ENCODE data around the gene METTL1.
A peak's percentile ranks its signal among the peaks of the same experiment; 100 is the strongest.

Gene METTL1

DNA sequence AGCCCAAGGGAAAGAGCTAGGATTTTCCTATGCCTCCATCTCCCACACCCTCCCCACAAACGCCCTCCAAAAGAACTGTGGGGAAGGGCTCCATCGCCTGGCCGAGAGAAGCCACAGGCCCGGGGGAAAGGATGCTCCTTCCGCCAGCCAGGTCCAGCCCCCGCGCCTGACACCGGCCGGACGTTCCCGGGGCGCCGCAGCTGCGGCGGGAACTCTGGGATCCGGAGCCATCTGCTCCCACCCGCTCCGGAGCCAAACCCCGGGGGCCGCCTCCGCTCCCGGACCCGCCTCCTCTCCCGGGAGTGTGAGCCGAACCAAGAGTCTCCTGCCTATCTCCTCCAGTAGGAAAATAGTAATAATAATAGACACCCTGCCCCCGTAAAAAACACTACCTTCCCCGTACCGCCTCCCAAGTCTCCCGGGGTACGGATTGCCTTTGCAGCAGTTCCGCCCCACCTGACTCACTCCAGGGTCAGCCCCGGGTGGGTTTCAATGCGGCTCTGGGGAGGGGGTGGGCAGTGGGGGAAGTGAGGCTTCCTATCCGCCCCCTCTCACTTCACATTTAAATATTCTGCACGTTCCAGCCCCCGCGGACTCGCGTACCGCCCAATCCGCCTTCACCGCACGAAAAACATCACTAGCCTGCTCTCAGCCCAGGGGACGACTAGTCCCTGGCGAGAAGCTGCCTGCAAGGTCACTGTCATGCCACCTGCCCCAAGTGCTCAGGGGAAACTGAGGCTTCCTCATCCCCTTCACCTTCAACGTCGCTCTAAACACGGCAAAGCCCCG lies 35.8 kb downstream of the METTL1 start:
- peak; percentile 50 for DNase-seq

DNA sequence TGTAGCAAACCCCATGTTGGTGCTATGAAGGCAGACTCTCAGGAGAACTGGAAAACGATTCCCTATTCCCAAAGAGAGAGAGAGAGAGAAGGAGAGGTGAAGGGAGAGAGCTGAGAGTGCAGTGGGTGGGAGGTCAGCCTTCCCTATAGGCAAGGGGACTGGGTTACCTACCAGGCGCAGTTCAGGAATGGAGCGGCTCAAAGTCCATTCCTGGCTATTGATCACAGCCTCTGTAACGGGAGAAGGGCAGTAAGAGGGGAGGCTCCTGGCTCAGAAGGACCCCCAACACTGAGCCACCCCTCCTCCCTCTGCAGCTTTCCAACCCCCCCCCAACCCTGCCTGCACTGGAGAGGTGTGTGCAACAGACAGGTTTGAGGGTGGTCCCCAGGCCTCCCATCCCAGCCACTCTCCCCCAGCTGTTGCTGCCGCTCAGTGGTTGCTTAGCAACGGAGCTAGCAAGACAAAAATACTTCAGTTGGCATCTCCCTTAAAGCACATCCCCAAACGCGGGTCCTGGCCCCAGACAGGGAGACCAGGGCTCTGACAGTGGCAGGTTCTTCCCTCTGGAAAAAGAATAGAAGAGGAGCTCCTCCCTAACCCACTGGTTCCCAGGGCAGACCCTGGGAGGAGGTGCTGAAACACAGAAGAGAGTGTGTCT lies 36.6 kb downstream of the METTL1 start:
- no peak for DNase-seq

GRCh38 chr12:57734591-57734990 lies 37.3 kb downstream of the METTL1 start:
- DNase-seq: no peak

DNA sequence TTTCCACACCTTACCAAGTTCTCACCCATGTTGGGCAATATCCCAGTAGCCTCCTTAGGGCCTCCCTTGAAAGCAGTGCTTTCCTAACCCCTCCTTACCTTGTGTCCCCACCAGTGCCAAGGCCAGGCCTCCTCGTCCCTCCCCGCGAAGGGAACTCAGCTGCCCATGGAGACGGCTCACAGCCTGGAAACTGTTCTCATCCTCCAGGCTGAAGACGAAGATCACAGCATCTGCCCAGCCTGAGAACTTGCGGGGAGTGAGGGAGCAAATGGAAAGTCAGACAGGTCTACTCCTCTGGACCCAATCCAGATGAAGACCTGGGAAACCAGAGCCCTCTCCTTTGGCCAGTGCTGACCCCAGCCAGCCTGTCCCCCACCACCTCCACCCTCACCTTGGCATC lies 38.0 kb downstream of the METTL1 start:
- no peak for DNase-seq

DNA sequence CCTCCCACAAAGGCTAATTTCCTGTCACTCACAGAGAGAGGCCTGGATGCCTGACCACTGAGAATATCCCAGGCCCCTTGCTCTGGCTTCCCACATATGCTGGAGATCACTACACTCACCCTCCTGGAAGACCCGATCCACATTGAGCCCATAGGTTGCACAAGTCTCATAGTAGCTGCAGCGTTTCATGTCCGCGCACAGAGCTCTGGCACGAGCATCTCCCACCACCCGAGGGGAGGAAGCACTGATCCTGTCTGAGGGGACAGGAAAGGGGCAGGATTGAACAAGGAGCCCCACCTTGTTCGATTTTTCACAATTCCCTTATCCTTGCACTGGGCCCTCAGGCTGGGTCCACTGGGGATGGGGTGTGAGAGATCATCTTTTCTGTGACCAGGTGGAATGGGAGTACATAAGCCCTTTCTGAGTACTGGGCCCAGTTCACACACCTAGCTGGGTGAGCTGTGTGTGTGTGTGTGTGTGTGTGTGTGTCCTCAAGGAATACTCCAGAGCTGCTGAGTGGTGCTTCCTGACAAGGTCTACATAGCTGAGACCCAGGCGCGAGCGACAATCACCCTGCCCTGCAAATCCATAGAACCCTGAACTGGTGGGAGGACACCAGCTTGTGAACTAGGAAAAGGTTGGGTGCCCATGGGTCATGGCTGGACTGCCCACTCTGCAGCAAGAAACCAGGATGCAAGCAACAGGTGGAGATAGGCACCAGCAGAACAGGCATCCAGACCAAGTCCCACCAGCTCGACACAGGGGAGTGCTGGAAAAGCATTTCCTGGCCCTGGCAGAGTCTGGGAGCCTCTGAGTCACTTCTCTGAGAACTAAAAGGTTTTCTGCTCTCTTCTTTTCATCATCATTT lies 38.9 kb downstream of the METTL1 start:
- no peak for DNase-seq

DNA sequence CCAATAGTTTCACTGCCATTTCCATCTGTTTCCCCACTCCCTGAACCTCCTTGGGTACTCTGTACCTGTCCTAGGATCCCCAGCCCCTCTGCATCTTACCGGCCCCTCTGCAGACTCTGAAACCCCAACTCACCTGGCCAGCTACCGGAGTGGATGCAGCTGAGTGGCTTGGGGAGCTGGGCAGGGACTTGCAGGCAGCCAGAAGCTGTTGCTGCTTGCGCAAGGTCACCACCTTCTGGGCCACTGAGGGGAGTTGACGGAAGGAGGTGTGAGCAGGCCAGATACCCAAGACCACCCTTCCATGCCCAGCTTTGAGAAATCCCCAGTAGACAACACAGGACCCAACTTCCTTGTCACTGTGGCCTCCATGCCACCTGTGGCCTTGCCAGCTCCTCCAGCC lies 39.6 kb downstream of the METTL1 start:
- no peak for DNase-seq

DNA sequence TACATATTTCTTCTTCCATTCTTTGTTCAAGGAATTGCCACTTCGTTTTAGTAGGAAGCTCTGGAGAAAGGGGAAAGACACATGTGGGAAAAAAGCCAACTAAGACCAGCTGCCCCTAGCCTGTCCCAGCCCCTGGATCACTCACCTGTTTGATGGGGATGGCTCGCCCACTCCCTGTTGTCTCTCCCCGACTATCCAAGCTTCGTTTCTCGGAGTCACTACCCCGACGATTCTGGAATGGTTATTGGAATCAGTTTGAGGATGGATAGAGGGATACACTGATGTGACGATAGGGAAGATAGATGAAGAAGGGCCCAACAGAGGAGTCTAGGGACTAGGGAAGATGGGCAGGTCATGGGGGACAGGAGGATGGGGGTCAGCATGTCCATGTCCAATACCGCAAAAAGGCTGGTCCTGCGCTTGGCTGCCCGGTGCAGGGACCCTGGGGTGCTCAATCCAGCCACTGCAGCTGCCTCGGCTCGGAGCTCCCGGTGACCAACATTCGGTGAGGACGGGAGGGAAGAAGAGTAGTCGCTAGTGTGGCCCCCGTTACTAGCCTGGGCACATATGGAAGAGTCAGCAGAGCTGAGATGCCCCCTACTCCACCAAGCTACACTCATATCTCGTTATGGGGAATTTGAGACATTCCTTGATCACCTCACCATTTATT lies 40.4 kb downstream of the METTL1 start:
- DNase-seq: no peak

- no peak for DNase-seq
Observed at GRCh38 chr12:57730336-57731067, 41.4 kb downstream of the METTL1 start.

DNA sequence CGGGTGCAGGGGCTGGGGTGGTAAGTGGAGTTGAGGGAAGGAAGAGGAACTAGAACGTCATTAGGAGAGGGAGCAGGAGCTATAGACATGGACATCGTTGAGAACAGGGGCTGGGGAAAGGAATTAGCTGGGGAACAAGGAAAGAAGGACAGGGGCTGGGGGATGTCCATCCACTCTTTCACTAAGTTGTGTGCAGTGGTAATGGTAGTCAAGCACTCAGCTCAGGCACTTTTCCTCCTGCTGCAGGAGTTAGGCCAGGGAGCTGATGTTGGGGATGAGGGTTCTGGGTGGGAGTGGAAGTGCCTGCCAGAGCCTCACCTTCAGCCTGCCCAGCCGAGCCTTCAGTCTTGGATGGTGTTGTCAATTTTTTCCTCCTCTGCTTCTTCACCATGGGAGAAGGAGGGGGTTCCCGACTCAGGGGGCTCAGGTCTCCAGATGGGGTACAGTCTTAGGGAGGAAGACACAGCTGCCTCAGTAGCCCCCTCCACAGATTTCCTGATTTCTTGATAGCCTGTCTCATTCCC lies 42.5 kb downstream of the METTL1 start:
- no peak for DNase-seq

GRCh38 chr12:57727758-57728395 lies 44.0 kb downstream of the METTL1 start:
- no peak for DNase-seq

DNA sequence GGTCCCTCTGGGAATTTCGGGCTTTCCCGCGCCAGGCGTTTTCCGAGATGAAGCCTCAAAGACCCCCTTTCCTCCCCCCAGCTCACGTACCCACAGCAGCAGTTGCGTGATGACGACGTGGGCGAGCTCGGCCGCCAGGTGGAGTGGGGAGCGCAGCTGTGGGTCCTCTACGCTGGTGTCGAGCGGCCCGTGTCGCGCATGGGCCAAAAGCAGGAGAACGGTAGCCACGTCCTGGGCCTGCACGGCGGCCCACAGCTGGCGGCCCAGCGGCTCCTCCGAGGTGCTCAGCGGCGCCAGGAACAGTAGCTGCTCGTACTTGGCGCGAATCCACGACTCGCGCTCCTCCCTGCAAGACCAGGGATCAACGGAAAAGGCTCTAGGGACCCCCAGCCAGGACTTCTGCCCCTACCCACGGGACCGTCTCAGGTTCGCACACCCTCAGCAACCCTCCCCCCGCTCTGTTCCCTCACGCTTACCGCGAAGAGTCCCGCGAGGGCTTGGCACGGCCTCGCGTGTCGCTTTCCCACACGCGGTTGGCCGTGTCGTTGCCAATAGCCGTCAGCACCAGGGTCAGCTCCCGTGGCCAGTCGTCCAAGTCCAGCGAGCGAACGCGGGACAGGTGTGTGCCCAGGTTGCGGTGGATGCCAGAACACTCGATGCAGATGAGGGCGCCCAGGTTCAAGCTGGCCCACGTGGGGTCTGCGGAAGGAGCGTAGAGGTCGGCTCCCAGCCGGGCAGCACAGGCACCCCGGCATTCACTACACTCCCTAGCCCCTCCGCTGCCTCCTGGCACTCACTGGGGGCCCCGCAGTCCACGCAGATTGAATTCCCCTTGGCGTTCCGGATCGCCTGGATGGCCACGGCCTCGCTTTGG lies 44.8 kb downstream of the METTL1 start:
- no peak for DNase-seq

- DNase-seq: peak; percentile 84
Observed at GRCh38 chr12:57726151-57726883, 45.6 kb downstream of the METTL1 start.

- DNase-seq: no peak
Observed at GRCh38 chr12:57725851-57726150, 46.1 kb downstream of the METTL1 start.

- no peak for DNase-seq
Observed at GRCh38 chr12:57724936-57725740, 46.8 kb downstream of the METTL1 start.

GRCh38 chr12:57724003-57724935 lies 47.6 kb downstream of the METTL1 start:
- DNase-seq: no peak

DNA sequence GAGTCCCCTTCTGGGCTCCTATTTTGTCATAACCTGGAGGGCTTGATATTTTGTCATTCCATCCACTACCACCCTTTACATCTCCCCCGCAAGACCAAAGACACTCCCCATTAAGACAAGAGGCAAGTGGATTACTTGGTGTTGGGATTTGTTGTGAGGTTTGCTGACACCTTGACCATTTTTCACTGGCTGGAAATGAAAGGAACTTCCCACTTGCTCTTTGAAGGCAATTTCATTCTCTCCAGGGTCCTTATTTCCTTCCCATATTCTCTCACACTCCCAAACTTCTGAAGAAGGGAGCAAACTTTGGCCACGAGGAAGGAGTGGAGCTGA lies 48.3 kb downstream of the METTL1 start:
- no peak for DNase-seq

GRCh38 chr12:57722716-57723629 lies 48.9 kb downstream of the METTL1 start:
- no peak for DNase-seq
